Naive B cell (primary cell): Measurements from ENCODE around the gene C9orf78. TPM values are rescaled to one million over a fixed set of nuclear protein-coding genes. Genes with fewer than 3 reads are reported as not detected.

Experiments
- ATAC-seq, 2 donors: fragments of 150-1000 bp; cut with Tn5 transposase; 2 replicates each; pipeline ENCODE4 v1.10.0; 2021; ENCODE audit warnings: low read depth in 2 of 2, mild to moderate bottlenecking in 2 of 2, moderate library complexity in 2 of 2
- DNase-seq: peaks from one replicate; pipeline ENCODE4 v3.0.0; 2022
- H3K27ac Mint-ChIP-seq, 6 donors: one replicate each; pipeline ENCODE4 v1.8.0; 2020 to 2022; ENCODE audit warnings: mild to moderate bottlenecking in 6 of 6, mixed read lengths in 6 of 6, moderate library complexity in 5 of 6, inconsistent platforms in 2 of 6
- H3K27me3 Mint-ChIP-seq, 3 donors: one replicate each; pipeline ENCODE4 v1.8.0; 2021 to 2022; ENCODE audit warnings: mixed read lengths in 3 of 3, mild to moderate bottlenecking in 1 of 3
- H3K36me3 Mint-ChIP-seq, 2 donors: one replicate each; pipeline ENCODE4 v1.8.0; 2020 to 2022; ENCODE audit warnings: mixed read lengths in 2 of 2, inconsistent platforms in 1 of 2, mild to moderate bottlenecking in 1 of 2
- H3K4me1 Mint-ChIP-seq, 3 donors: one replicate each; pipeline ENCODE4 v1.8.0; 2020 to 2022; ENCODE audit warnings: mixed read lengths in 3 of 3, inconsistent platforms in 1 of 3, mild to moderate bottlenecking in 1 of 3, moderate library complexity in 1 of 3
- H3K4me3 Mint-ChIP-seq, 8 donors: one replicate each; pipeline ENCODE4 v1.8.0; 2020 to 2022; ENCODE audit warnings: mild to moderate bottlenecking in 8 of 8, mixed read lengths in 8 of 8, moderate library complexity in 8 of 8, inconsistent platforms in 2 of 8
- H3K9me3 Mint-ChIP-seq, 7 donors: one replicate each; pipeline ENCODE4 v1.8.0; 2020 to 2022; ENCODE audit warnings: mixed read lengths in 7 of 7, mild to moderate bottlenecking in 5 of 7, inconsistent platforms in 2 of 7, moderate library complexity in 1 of 7
- polyA plus RNA-seq, 6 donors: library from polyadenylated mRNA; unstranded; fragments of 300-500 nt; fragmentation: Illumina TruSeq; gene quantifications; one replicate each; pipeline ENCODE4 v1.2.3, GENCODE V29; 2021; ENCODE audit warnings: low read depth in 6 of 6

The C9orf78 gene
- polyA plus RNA-seq, 6 donors from 2014 or later, result 100 to 148 (median 120) TPM

GRCh38 chr9:129823935-129824601 is 11.0 kb downstream of the C9orf78 start, which contains the start of gene TOR1A:
Gene TOR1A (minus strand): TSS chr9:129824136. CDS start chr9:129824085, 51 bp downstream.
- H3K4me3 Mint-ChIP-seq, result peak within 1 kb of the TSS; percentile 88 to 94 (median 90)
- peaks cover 3 to 14% (median 10%) of the 10 kb centered on the region in 3 donors for H3K4me1 Mint-ChIP-seq
- peak; percentile 96 for ATAC-seq
- peak; percentile 91 for DNase-seq
- H3K27ac Mint-ChIP-seq, result peak within 1 kb of the TSS; percentile 72 to 91 (median 86)
- peaks cover under 1% of the 10 kb centered on the region in 2 donors for H3K36me3 Mint-ChIP-seq
- no peaks in the 10 kb centered on the region for H3K27me3 Mint-ChIP-seq
- H3K9me3 Mint-ChIP-seq, result no peaks in the 10 kb centered on the region

GRCh38 chr9:129823542-129823934 is 11.5 kb downstream of the C9orf78 start:
- Mint-ChIP-seq H3K4me3 (peak overlapping the region; percentile 88 to 94 (median 90)), H3K27me3 (no peaks in the 10 kb centered on the region), H3K36me3 (peaks cover 0 to 6% of the 10 kb centered on the region in 2 donors), H3K9me3 (no peaks in the 10 kb centered on the region), H3K4me1 (peaks cover 3 to 15% (median 10%) of the 10 kb centered on the region in 3 donors), H3K27ac (peak overlapping the region in 3 of 6 donors; percentile 44 to 91 (median 77))
- peak in 1 of 2 donors; percentile 15 for ATAC-seq
- no peak for DNase-seq

- peaks cover 3 to 16% (median 10%) of the 10 kb centered on the region in 3 donors for H3K4me1 Mint-ChIP-seq
- H3K27ac Mint-ChIP-seq, result peak overlapping the region in 4 of 6 donors; percentile 37 to 91 (median 62)
- H3K4me3 Mint-ChIP-seq, result peak overlapping the region; percentile 79 to 94 (median 88)
- H3K9me3 Mint-ChIP-seq, result no peaks in the 10 kb centered on the region
- peaks cover 0 to 8% of the 10 kb centered on the region in 2 donors for H3K36me3 Mint-ChIP-seq
- no peak for ATAC-seq
- H3K27me3 Mint-ChIP-seq, result no peaks in the 10 kb centered on the region
- DNase-seq, result no peak
Observed at GRCh38 chr9:129822898-129823541, 12.1 kb downstream of the C9orf78 start.

GRCh38 chr9:129816501-129817435 is 18.3 kb downstream of the C9orf78 start:
- no peak overlapping the region for H3K27ac Mint-ChIP-seq
- DNase-seq (no peak), ATAC-seq (no peak)
- no peak overlapping the region for H3K4me3 Mint-ChIP-seq
- no peaks in the 10 kb centered on the region for H3K9me3 Mint-ChIP-seq
- peaks cover 4 to 16% (median 12%) of the 10 kb centered on the region in 3 donors for H3K4me1 Mint-ChIP-seq
- no peaks in the 10 kb centered on the region for H3K27me3 Mint-ChIP-seq
- H3K36me3 Mint-ChIP-seq, result peaks cover 15 to 29% of the 10 kb centered on the region in 2 donors

- DNase-seq (no peak), ATAC-seq (no peak)
- H3K36me3 Mint-ChIP-seq, result peaks cover 15 to 29% of the 10 kb centered on the region in 2 donors
- no peaks in the 10 kb centered on the region for H3K9me3 Mint-ChIP-seq
- peaks cover 4 to 17% (median 12%) of the 10 kb centered on the region in 3 donors for H3K4me1 Mint-ChIP-seq
- H3K4me3 Mint-ChIP-seq, result peak overlapping the region in 1 of 8 donors; percentile 42
- H3K27me3 Mint-ChIP-seq, result no peaks in the 10 kb centered on the region
- H3K27ac Mint-ChIP-seq, result peak overlapping the region in 1 of 6 donors; percentile 47
Observed at GRCh38 chr9:129815278-129815677, 19.8 kb downstream of the C9orf78 start.

- Mint-ChIP-seq H3K9me3 (no peaks in the 10 kb centered on the region), H3K27ac (peak overlapping the region in 1 of 6 donors; percentile 47), H3K27me3 (no peaks in the 10 kb centered on the region), H3K4me3 (peak overlapping the region in 1 of 8 donors; percentile 42), H3K36me3 (peaks cover 15 to 29% of the 10 kb centered on the region in 2 donors), H3K4me1 (peaks cover 3 to 17% (median 12%) of the 10 kb centered on the region in 3 donors)
- DNase-seq, result no peak
- no peak for ATAC-seq
Observed at GRCh38 chr9:129814432-129815223, 20.4 kb downstream of the C9orf78 start.

- Mint-ChIP-seq H3K27ac (peak overlapping the region in 1 of 6 donors; percentile 61), H3K27me3 (no peaks in the 10 kb centered on the region), H3K36me3 (peaks cover 15 to 24% of the 10 kb centered on the region in 2 donors), H3K4me1 (peaks cover 6 to 17% (median 12%) of the 10 kb centered on the region in 3 donors), H3K4me3 (peak overlapping the region in 1 of 8 donors; percentile 25), H3K9me3 (no peaks in the 10 kb centered on the region)
- DNase-seq, result no peak
- ATAC-seq, result no peak
Observed at GRCh38 chr9:129813661-129814060, 21.4 kb downstream of the C9orf78 start.

GRCh38 chr9:129812385-129812784 is 22.7 kb downstream of the C9orf78 start:
- DNase-seq (no peak), ATAC-seq (no peak)
- Mint-ChIP-seq H3K4me3 (no peak overlapping the region), H3K27me3 (no peaks in the 10 kb centered on the region), H3K4me1 (peaks cover 3 to 17% (median 12%) of the 10 kb centered on the region in 3 donors), H3K9me3 (no peaks in the 10 kb centered on the region), H3K36me3 (peaks cover 15 to 21% of the 10 kb centered on the region in 2 donors), H3K27ac (no peak overlapping the region)

GRCh38 chr9:129811967-129812363 is 23.1 kb downstream of the C9orf78 start:
- no peak overlapping the region for H3K27ac Mint-ChIP-seq
- H3K4me1 Mint-ChIP-seq, result peaks cover 5 to 17% (median 12%) of the 10 kb centered on the region in 3 donors
- H3K9me3 Mint-ChIP-seq, result no peaks in the 10 kb centered on the region
- DNase-seq, result no peak
- no peaks in the 10 kb centered on the region for H3K27me3 Mint-ChIP-seq
- H3K36me3 Mint-ChIP-seq, result peaks cover 19 to 21% of the 10 kb centered on the region in 2 donors
- no peak for ATAC-seq
- no peak overlapping the region for H3K4me3 Mint-ChIP-seq

- DNase-seq, result no peak
- ATAC-seq, result no peak
- Mint-ChIP-seq H3K4me1 (peaks cover 15 to 17% (median 16%) of the 10 kb centered on the region in 3 donors), H3K27ac (no peak overlapping the region), H3K4me3 (peak overlapping the region in 1 of 8 donors; percentile 5), H3K36me3 (peaks cover 11 to 19% of the 10 kb centered on the region in 2 donors), H3K27me3 (no peaks in the 10 kb centered on the region), H3K9me3 (no peaks in the 10 kb centered on the region)
Observed at GRCh38 chr9:129810788-129811187, 24.3 kb downstream of the C9orf78 start.

- H3K9me3 Mint-ChIP-seq, result no peaks in the 10 kb centered on the region
- H3K27ac Mint-ChIP-seq, result peak overlapping the region in 1 of 6 donors; percentile 32
- peaks cover 11 to 14% of the 10 kb centered on the region in 2 donors for H3K36me3 Mint-ChIP-seq
- H3K4me1 Mint-ChIP-seq, result peaks cover 13 to 19% (median 15%) of the 10 kb centered on the region in 3 donors
- peak overlapping the region in 1 of 8 donors; percentile 21 for H3K4me3 Mint-ChIP-seq
- H3K27me3 Mint-ChIP-seq, result no peaks in the 10 kb centered on the region
- ATAC-seq (no peak), DNase-seq (no peak)
Observed at GRCh38 chr9:129810116-129810515, 25.0 kb downstream of the C9orf78 start.

GRCh38 chr9:129809346-129809745 is 25.7 kb downstream of the C9orf78 start:
- Mint-ChIP-seq H3K27ac (peak overlapping the region in 1 of 6 donors; percentile 54), H3K4me3 (peak overlapping the region in 1 of 8 donors; percentile 2), H3K4me1 (peaks cover 10 to 22% (median 16%) of the 10 kb centered on the region in 3 donors), H3K27me3 (no peaks in the 10 kb centered on the region), H3K36me3 (peaks cover 7 to 11% of the 10 kb centered on the region in 2 donors), H3K9me3 (no peaks in the 10 kb centered on the region)
- no peak for DNase-seq
- ATAC-seq, result no peak
